Activated CD4-positive, CD25-positive, alpha-beta regulatory T cell treated with anti-CD3 and anti-CD28 coated beads, Interleukin-2, amount 50 U/mL, for 24 hours (primary cell): ENCODE data around the gene CD82.

ENCODE experiments used
- ATAC-seq, 2 donors: fragments of 150-1000 bp; cut with Tn5 transposase; one replicate each; pipeline ENCODE4 v1.10.0; 2021; ENCODE audit warnings: mild to moderate bottlenecking in 1 of 2, moderate library complexity in 1 of 2

The CD82 gene, protein sequence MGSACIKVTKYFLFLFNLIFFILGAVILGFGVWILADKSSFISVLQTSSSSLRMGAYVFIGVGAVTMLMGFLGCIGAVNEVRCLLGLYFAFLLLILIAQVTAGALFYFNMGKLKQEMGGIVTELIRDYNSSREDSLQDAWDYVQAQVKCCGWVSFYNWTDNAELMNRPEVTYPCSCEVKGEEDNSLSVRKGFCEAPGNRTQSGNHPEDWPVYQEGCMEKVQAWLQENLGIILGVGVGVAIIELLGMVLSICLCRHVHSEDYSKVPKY

DNA sequence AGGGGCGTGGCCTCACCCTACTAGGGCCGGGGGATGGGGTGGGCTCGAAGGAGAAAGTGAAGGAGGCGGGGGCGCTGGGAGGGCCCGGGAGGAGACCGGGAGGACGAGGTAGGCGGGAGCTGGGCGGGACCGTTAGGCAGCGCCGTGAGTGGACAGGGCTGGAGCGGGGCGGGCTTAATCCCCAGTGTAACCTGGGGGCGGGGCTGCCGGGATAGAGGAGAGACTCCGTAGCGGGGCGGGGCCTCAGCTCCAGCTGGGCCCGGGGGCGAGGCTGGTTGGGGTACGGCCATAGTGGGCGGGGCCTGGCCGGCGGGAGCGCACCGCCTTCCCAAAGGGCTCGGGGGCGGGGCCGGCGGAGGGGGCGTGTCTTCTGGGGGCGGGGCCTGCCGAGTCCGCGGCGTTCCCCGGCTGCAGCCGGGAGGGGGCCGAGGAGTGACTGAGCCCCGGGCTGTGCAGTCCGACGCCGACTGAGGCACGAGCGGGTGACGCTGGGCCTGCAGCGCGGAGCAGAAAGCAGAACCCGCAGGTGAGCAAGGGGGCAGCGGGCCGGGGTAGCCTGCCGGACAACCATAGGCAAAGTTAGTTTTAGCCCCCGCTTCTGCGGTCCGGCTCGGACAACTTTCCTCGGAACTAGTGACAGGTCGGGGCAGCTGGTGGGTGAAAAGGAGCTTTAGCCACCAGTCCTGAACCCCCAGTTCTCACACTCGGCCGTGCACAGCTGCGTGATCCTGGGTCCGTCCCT is at the start of gene CD82:
TSS of gene CD82 (plus strand) at position 453 of the 742 bp plus-strand sequence. CDS start 29,000 bp downstream, outside the sequence.
- peak; percentile 77 to 82 for ATAC-seq

DNA sequence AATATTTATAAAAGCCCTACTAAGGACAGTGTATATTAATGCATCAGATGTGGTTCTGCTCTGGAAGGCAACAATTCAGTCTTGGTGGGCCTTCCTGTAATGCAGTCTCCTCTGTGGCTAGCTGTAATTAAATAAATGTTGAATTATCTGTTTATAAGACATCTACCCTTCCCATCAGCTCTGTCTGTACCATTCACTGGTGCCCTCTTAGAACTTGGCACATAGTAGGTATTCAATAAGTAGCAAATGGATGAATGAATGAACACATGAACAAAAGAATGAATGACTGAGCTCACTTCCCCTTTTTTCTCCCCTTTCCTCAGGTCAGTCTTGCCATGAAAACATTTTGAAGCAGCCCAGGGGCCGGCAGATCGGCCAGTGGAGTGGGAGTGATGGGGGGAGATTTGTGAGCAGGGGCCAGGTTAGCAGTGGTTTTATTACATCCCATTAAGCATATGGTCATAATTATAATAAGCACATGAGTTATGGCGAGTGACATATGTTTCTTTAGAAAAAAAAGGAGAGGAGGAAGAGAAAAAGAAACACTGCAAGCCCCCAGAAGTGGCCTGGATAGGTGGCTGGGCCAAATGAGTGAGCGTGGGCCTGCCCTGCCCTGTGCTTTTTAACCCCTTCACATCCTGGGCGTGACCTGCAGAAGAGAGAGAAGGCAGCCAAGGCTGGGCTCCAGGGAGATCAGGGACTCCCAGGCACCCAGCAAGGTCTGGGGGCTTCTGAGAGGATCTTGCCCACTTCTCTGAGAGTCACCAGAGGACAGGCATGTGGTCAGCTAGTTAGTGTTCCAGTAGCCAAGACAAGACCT is 48.6 kb upstream of the CD82 start:
- ATAC-seq, result no peak

DNA sequence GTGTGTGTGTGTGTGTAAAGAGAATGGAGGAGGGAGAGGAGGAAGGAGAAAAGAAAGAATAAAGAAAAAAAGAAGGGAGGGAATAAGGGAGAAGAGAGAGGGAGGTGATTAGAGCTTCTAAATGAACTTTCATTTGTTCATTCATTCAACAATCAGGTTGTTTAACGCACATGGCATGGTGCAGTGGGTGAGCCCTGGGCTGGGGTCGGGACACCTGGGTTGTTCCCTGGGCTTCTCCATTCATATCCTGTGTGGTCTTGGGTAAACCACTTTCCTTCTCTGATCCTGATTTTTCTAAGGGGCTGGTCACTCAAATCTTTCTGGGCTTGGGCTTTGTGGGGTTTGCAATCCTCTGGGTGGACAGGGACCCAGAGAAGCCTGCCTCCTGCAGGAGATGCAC is 47.9 kb upstream of the CD82 start:
- no peak for ATAC-seq

DNA sequence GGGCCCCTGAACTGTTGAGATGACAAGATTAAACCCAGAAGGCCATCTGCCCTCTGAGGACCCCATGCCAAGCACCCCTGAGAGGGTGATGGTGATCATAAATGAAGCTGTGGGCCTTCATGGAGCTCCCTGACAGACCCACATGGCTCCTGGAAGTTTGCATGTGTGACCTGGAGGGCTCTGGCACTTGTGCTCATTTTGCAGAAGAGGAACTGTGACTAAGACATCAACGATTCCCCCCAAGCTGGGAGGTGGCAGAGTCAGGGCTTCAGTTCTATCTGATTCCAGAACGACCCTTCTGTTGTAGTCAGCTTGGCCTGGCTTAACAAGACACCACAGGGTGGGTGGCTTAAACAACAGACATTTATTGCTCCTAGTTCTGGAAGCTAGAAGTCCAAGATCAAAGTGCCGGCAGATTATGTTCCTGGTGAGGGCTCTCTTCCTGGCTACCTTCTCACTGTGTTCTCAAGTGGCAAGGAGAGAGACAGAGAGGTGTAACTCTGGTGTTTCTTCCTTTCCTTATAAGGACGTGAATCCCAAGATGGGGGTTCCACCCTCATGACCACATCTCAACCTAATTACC is 46.4 kb upstream of the CD82 start:
- ATAC-seq, result no peak

DNA sequence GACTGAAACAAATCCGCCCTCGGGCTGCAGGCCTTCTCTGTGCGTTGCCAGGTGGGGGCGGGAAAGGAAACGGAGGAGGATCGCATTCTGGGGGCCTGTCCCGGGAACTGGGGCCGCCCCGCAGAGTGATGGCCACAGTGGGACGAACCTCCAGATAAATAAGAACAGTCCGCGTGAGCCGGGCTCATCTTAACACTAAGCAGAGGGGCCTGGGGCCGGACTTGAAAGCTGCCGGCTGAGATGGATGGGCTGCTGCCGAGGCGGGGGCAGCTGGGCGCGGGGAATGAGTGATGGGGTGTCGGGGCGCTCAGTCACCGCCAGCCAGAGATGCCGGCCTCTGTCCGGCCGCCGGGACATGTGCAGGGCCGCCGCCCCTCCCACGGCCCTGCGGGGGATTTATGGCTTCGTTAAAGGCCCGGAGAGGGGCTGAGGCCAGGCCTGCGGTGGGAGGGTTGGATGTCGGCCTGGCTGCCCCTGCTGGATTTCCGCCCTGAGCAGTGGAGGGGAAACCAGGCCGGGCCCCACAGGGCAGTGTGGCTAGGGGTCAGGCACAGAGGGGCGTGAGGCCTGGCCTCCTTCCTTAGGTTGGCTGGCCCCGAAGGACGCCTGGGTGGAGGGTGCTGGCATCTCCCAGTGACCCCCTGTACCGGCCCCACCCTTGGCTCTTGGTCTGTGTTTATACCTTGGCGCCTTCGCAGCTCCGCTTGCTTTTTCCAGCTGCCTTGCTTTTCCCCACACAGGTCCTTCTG is 45.3 kb upstream of the CD82 start:
- ATAC-seq, result no peak

DNA sequence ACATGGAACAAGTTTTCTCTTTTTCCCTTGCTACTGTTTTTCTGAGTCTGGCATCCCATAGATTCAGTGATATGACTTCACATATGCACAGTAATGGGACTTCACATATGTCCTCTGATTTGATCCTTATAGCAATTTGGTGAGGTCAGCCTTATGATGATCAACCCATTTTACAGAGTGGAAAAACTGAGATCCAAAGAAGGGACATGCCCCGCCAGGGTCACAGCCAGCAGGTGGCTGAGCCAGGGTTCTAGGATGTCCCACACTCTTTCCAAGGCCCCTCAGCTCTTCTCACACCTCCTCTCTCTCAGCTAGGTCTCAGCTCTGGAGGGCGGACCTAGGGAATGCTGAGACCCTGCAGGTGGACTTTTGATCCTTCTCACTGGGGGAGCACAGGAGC is 44.3 kb upstream of the CD82 start:
- no peak for ATAC-seq

DNA sequence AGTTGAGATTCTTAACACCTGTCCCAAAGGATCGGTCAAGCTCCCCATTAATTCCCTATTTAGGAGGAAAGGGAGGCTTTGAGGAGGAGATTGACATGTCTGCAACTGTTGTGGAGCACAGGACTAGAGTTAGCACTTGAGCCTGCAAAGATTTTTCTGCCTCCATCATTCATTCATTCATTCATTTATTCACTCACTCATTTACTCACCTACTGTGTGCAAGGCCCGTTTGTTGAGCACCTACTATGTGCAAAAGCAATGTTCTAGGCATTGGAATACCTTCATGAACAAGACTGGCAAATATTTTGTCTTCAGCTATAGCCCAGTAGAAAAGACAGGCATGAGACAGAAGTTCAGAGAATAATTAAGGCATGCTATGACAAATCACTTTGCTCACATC is 43.2 kb upstream of the CD82 start:
- ATAC-seq, result no peak

DNA sequence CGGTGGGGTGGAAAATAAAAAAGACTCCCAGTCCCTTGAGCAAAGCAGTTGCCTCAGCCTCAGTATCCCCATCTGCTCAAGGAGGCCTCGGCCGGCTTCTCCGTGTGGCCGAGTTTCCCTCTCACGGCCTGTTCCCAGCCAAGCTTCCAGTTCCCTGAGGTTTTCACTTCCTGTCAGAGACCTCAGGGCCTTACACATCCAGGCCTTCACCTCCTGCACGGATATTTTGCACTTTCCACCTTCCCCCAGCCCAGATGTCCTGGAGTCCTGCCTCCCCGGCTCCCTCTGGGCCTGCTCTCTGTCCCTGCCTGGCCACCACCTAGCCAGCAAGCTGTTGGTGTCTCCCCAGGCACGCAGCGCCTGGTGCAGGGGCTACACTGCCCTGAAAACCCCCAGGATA is 41.1 kb upstream of the CD82 start:
- ATAC-seq, result no peak

DNA sequence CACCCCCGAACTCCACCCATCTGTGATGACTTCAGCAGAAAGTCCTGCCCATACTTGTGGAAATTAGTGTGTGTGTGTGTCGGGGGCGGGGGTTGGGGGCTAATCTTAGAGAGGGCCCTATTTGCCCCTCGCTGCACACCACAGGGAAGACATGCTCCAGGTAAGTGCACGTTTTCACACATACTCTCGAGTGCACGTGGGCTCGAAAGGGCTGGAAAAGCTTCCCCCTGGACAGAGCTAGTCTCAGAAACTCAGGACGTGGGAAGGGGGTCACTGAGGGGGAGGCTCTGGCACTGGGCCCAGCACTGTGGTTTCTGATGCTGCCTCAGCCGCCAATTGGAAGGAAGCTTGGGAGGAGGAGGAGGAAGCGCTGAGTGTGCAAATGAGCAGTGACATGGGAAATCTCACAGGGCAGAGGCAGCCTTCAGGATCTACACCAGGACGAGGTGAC is 40.7 kb upstream of the CD82 start:
- no peak for ATAC-seq

DNA sequence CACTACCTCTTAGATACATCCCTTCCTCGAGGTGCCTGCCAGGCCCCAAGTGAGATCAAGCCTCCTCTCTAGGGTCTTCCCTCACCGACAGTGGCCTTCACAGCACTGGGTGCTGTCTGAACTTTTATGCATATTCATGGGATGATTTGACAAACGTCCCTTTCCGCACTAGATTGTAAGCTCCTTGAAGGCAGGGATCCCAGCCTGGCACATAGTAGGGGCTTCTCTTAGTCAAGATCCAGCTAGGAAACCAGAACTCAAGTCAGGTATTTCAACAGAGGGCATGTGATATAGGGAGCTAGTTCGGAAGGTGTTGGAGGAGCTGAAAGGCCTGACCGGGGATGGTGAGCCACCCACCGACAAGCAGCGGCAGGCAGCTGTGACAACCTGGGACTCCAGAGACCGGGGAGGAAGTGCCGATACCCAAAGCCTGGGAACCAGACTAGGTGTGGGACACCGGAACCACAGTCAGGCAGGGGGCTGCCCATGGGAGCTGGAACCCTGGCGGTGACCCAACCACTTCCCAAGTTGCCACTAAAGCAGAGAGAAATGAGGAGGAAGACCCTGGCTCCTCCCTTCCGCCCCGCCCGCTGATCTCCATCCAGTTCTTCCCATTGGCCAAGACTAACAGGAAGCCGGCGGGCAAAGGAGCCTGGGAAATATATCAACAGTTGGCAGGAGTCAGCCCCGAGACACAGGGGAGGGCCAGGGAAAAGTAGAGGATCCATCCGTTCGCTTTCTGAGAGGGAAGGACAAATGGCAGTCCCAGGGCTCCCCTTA is 39.8 kb upstream of the CD82 start:
- ATAC-seq, result no peak

DNA sequence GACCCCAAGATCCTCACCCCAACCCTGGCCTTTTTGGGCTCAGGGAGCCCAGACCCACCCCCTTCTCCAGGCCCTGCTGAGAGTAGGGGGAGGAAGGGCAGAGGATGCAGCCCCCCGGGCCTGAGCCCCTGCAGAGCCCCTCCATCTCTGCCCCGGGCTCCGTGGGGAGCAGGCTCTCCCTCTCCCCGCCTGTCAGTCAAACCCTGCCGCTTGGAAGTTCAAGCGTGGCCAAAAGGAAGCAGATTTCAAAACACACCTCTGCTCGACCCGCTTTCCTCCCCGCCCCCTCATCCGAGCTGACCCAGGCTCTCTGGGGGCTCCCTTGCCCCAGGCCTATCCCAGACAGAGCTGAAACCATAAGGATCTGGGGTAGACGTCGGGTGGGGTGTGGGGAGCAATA is 39.0 kb upstream of the CD82 start:
- ATAC-seq, result no peak

DNA sequence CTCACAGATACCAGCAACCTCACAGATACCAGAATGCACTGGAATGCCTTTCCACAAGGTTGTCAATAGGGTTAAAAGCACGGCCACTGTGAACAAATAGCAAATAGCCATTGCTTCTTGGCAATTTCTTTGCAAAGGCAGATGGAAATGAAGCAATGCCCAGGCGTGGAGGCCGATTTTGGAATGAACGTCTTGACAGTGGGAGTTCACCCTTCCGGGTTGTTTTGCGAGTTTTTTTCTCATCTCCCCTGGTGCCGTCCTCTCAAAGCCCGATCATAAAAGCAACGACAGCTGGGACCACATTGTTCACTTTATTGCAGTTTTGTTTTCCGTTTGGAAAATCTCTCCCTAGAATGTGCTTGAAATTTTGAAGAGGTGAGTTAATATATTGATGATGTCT is 38.0 kb upstream of the CD82 start:
- no peak for ATAC-seq

DNA sequence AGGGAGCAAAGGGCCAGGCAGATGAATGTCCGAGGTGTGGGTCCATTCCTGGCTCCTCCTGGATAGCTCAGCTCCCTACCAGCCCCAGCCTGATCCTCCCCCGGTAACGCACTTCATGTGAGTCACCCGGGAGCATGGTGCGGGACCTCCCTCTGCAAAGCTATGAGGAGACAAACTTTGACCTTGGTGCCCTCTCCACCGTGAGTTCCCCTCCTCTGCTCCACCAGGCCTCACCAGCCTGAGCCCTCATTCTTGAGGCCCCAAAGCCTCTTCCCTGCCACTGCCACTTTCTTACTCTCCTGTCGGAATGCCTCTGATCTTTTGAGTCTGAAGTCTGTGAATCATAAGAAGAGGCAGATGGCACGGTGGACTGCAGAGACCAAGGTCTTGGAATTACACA is 37.4 kb upstream of the CD82 start:
- no peak for ATAC-seq

DNA sequence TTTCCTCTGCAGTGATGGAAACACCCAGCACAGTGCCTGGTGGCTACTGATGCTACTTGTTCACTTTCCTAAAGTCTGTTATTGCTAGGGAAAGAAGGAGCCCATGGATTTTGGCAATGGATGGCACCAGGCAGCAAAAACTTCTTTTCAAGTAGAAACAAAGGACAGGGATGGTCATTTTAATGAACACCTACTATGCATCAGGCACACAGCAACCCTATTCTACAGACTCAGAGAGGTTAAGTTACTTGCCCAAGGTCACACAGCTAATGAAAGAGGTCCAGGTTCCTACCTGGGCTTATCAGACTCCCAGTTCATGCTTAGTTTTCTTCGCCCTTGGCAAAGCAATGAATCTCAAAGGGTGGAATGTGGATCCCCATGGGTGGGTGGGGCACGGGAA is 36.9 kb upstream of the CD82 start:
- no peak for ATAC-seq

DNA sequence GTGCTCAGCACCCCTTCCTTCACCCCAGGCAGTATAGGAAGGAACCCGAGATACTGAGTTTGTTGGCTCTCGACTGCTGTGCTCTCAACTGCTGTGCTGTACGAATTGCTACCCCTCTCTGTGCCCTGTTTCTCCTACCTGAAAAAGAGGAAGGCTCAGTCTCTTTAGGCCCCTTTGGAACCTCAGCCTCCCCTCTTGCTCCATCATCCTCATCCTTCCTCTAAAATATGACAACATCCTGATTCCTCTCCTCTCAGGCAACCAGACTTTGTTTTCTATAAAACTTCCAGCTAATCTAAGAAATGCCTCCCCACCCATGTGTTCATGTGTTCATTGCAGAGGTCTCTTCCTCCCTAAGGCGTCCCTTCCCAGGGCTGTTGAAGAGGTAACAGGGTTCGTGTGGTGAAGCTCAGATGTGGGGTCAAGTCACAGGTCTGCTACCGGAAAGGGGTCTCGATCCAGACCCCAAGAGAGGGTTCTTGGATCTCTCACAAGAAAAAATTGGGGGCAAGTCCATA is 35.5 kb upstream of the CD82 start:
- ATAC-seq, result no peak

DNA sequence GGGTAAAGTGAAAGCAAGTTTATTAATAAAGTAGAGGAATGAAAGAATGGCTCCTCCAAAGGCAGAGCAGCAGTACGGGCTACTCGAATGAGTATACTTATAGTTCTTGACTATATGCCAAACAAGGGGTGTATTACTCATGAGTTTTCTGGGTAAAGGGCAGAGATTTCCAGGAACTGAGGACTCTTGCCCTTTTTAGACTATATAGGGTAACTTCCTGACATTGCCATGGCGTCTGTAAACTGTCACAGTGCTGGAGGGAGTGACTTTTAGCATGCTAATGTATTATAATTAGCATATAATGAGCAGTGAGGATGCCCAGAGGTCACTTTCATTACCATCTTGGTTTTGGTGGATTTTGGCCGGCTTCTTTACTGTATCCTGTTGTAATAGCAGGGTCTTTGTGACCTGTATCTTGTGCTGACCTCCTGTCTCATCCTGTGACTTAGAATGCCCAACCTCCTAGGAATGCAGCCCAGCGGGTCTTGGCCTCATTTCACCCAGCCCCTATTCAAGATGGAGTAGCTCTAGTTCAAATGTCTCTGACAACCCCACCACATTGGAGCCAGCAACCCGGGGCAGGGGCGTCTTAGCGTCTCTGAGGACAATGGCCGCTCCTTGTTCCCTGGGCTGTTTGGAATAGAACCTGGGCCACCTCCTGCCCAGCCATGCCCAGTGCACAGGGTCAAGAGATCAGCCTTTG is 34.9 kb upstream of the CD82 start:
- ATAC-seq, result peak; percentile 93 to 94

DNA sequence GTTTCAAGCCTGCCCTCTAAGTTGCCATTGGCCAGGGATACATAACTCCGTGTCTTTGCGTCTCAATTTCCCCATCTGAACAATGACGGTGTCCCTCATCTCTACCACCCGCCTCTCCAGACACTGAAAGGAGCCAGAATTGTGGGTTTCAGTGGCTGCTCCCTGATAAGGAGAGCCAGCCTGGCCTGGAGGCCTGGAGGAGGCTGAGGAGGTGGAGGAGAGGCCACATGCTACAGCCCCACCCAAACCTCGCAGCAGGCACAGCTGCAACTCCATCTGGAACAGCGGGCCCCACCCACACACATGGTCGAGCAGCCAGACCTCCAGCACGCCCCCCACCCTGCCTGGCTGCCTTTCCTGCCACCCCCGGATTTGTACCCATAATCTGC is 34.4 kb upstream of the CD82 start:
- no peak for ATAC-seq

DNA sequence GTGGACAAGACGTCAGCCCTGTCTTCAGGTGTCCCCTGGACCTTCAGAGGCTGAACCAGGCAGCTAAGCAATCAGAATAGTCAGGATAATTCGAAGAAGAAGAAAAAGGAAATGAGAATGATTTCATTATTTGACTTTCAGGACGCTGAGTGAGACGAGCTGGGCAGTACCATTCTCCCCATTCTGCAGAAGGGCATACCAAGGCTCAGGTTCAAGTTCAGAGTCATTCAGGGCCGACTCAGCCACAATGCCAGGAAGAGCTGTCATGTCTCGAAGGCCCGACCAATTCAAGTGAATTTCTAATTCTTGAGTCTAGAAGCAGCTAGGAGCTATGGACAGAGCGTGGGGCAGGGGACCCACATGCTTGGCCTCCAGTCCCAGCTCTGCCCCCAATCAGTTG is 33.8 kb upstream of the CD82 start:
- peak in 1 of 2 donors; percentile 21 for ATAC-seq

DNA sequence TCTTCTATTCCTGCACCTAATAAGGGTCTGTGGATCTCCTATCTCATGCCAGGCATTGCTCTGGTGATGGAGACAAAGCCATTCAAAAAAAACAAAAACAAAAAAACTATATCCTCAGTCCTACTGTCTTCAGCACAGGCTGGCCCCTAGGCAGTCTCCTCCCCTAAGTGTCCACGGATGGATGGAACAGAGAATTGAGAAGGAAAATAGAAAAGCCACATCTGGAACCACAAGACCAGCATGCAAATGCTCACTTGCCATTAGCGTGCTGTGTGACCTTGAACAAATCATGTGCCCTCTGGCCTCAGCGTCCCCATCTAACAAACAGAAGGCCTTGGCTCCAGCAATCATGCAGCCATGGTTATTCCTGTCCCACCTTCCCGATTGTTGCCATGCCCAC is 32.7 kb upstream of the CD82 start:
- ATAC-seq, result no peak

DNA sequence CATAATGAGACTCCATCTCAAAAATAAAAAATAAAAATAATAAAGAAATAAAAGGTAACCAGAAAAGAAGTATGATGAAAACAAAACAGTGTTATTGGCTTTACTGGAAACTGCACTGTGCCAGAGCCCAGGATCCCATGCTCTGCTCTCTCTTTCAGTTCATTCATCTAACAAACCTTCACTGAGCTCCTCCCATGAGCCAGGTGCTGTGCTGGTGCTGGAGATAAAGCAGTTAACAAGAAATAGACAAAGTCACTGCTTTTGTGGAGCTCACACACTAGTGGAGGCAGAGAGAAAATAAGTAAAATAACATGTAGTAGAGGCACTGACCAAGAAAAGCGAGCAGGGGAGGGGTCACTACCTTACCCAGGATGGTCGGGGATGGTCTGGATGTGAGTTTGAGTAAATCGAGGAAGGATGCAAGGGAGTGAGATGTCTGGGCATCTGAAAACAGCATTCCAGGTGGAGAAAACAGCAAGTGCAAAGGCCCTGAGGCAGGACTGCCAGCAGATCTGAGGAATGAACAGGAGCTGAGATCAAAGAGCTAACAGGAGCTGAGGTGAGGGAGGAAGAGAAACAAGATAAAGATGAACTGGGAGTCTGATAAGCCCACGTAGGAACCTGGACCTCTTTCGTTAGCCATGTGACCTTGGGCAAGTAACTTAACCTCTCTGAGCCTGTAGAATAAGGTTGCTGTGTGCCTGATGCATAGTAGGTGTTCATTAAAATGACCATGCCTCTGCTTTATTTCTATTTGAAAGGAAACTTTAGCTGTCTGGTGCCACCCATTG is 31.3 kb upstream of the CD82 start:
- no peak for ATAC-seq
